Hippocampal formation (tissue), 2 donors: Measurements from ENCODE around the gene NUP93.

Source experiments
- DNase-seq, 2 donors: peaks; one replicate each; lab custom pipeline; 2025; lab: John Stamatoyannopoulos, UW

The NUP93 gene

GRCh38 chr16:56729735-56730662, at the start of gene NUP93:
NUP93 (plus strand) TSS chr16:56730129; CDS start chr16:56748248, 18,119 bp downstream.
- DNase-seq: peak; percentile 91

- peak; percentile 78 to 81 for DNase-seq
These were observed 47.8 kb upstream of the NUP93 start, which contains the start of gene MT1X for GRCh38 chr16:56681939-56682702. MT1X (plus strand) TSS chr16:56682470; CDS start chr16:56682541, 71 bp downstream.

GRCh38 chr16:56682703-56683397, 47.1 kb upstream of the NUP93 start:
- DNase-seq: no peak

GRCh38 chr16:56683424-56684172, 46.3 kb upstream of the NUP93 start:
- no peak for DNase-seq

GRCh38 chr16:56684256-56684925, 45.5 kb upstream of the NUP93 start:
- no peak for DNase-seq

GRCh38 chr16:56684926-56685590, 44.9 kb upstream of the NUP93 start:
- DNase-seq: no peak

- DNase-seq: no peak
These were observed 43.2 kb upstream of the NUP93 start for GRCh38 chr16:56686758-56687157.

GRCh38 chr16:56688762-56689161, 41.2 kb upstream of the NUP93 start:
- no peak for DNase-seq

- no peak for DNase-seq
These were observed 40.8 kb upstream of the NUP93 start for GRCh38 chr16:56689171-56689570.

- no peak for DNase-seq
These were observed 39.4 kb upstream of the NUP93 start for GRCh38 chr16:56690420-56691122.

- no peak for DNase-seq
These were observed 38.0 kb upstream of the NUP93 start for GRCh38 chr16:56691885-56692284.

GRCh38 chr16:56695246-56695645, 34.7 kb upstream of the NUP93 start:
- DNase-seq: no peak

- DNase-seq: no peak
These were observed 32.3 kb upstream of the NUP93 start for GRCh38 chr16:56697456-56698155.

GRCh38 chr16:56700195-56700594, 29.7 kb upstream of the NUP93 start:
- DNase-seq: no peak

GRCh38 chr16:56700631-56701030, 29.3 kb upstream of the NUP93 start:
- no peak for DNase-seq

GRCh38 chr16:56701534-56701933, 28.4 kb upstream of the NUP93 start:
- no peak for DNase-seq

- DNase-seq: no peak
These were observed 27.1 kb upstream of the NUP93 start for GRCh38 chr16:56702836-56703235.

- no peak for DNase-seq
These were observed 21.1 kb upstream of the NUP93 start for GRCh38 chr16:56708525-56709442.
